Measurements from ENCODE around the gene STAC3.

DNA sequence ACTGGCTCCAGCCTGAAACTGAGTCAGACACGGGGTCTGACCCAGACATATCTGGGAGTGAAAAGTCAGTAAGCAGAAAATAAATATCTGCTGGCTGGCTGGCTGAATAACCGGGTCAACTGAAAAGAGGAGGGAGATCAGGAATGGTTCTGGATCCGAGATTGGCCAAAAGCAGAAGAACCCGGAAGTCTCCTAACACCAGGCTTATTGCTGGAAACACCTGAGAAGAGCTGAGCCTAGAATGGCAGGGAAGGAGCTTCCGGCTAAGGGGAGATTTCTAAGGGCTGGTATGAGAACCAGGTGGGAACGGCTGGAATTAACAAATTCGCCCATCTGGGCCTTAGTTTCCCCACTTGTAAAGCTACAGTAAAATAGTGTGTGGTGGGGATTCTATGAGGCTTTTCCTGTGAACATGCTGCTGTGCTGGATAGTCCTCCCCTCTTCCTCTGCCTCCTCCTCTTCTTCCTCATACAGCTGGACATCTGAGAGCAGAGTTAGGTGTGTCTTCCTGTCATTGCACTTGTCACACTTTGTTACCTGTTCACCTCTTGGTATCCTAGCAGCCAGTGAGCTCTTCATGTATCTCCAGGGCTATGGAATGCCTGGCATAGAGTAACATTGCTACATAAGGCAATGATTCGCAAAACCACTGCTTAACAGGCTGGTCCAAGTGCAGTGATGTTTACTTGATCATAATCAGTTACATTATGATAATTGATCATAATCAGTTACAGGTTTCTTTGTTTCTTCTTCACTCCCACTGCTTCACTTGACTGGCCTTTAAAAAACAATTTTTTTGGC lies 23.5 kb downstream of the STAC3 start:
- TF ChIP-seq, protein P1, sequence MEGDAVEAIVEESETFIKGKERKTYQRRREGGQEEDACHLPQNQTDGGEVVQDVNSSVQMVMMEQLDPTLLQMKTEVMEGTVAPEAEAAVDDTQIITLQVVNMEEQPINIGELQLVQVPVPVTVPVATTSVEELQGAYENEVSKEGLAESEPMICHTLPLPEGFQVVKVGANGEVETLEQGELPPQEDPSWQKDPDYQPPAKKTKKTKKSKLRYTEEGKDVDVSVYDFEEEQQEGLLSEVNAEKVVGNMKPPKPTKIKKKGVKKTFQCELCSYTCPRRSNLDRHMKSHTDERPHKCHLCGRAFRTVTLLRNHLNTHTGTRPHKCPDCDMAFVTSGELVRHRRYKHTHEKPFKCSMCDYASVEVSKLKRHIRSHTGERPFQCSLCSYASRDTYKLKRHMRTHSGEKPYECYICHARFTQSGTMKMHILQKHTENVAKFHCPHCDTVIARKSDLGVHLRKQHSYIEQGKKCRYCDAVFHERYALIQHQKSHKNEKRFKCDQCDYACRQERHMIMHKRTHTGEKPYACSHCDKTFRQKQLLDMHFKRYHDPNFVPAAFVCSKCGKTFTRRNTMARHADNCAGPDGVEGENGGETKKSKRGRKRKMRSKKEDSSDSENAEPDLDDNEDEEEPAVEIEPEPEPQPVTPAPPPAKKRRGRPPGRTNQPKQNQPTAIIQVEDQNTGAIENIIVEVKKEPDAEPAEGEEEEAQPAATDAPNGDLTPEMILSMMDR (IDR thresholded peaks at IDR 0.05; ENCODE audit: low read depth, low read length, poor library complexity, severe bottlenecking) = no peak
- TF ChIP-seq EZH2phosphoT487 (IDR thresholded peaks at IDR 0.05; ENCODE audit: borderline replicate concordance, low read length) = no peak

All from DOHH2 (cell line).